Sigmoid colon (tissue), 7 donors: ENCODE results near the gene CHRM4. TPM values are rescaled to one million over a fixed set of nuclear protein-coding genes. Genes with fewer than 3 reads are reported as not detected.

Source experiments
- DNase-seq: peaks from one replicate; pipeline ENCODE4 v3.0.0-alpha.2; 2019
- H3K27ac ChIP-seq, 4 donors: fragments of 200-600 bp; sonication (generic); one replicate each; pipeline ENCODE4 v1.5.1; 2016 to 2019; ENCODE audit warnings: mild to moderate bottlenecking in 1 of 4
- H3K27me3 ChIP-seq, 3 donors: fragments of 200-600 bp; sonication (generic); one replicate each; pipeline ENCODE4 v1.5.1; 2019; ENCODE audit warnings: mild to moderate bottlenecking in 1 of 3
- H3K36me3 ChIP-seq, 4 donors: fragments of 200-600 bp; sonication (generic); one replicate each; pipeline ENCODE4 v1.5.1; 2016 to 2019
- H3K4me1 ChIP-seq, 4 donors: fragments of 200-600 bp; sonication (generic); one replicate each; pipeline ENCODE4 v1.5.1; 2017 to 2019
- H3K4me3 ChIP-seq, 4 donors: fragments of 200-600 bp; sonication (generic); one replicate each; pipeline ENCODE4 v1.5.1; 2017 to 2019; ENCODE audit warnings: mild to moderate bottlenecking in 2 of 4, moderate library complexity in 1 of 4
- H3K9me3 ChIP-seq, 4 donors: fragments of 200-600 bp in 3 of 4; sonication (generic) in 3 of 4; one replicate each; pipeline versions ENCODE4 v1.5.1 to v1.6.1; 2013 to 2019
- CTCF ChIP-seq, 4 experiments: fragments of 450-650 bp in 3 of 4; fragments of 200-600 bp in 1 of 4; IDR thresholded peaks; one replicate each; pipeline ENCODE4 v1.5.1; 2016 to 2019; ENCODE audit warnings: antibody characterized with exemption in 4 of 4, mild to moderate bottlenecking in 3 of 4, moderate library complexity in 2 of 4
- EP300 ChIP-seq, 4 donors: sonication (generic); formaldehyde crosslinking; IDR thresholded peaks; one replicate each; pipeline ENCODE4 v1.6.1; 2017; ENCODE audit warnings: antibody characterized with exemption in 4 of 4
- POLR2A ChIP-seq, 2 donors: fragments of 450-650 bp; IDR thresholded peaks; one replicate each; pipeline ENCODE4 v1.6.1; 2016; ENCODE audit warnings: antibody characterized with exemption in 2 of 2, mild to moderate bottlenecking in 2 of 2, moderate library complexity in 2 of 2
- POLR2AphosphoS5 ChIP-seq, 4 donors: sonication (generic); formaldehyde crosslinking; IDR thresholded peaks; one replicate each; pipeline ENCODE4 v1.6.1; 2017; ENCODE audit warnings: antibody characterized with exemption in 4 of 4
- WGBS, 2 donors: extraction: QIAGEN DNeasy Blood & Tissue Kit; methylation state at CpG; one replicate each; pipeline ENCODE4 v1.1.7; 2013; 5-methylcytosine and 5-hydroxymethylcytosine counted together
- intact Hi-C: fragments of 100-400 bp; cut with DNase I; formaldehyde crosslinking; loops from one replicate; pipeline ENCODE4 v1.15.1; 2023
- polyA plus RNA-seq, 3 donors: library from polyadenylated mRNA; stranded (reverse); fragments of 200-250 nt; gene quantifications; one replicate each; pipeline ENCODE4 v1.2.3, GENCODE V29; 2013
- total RNA-seq, 4 donors: library from RNA; depleted of rRNA; stranded (reverse); fragments of >200 nt; gene quantifications; one replicate each; pipeline ENCODE4 v1.1.0, GENCODE V29; 2016
- donor health status: healthy with polysubstance abuse.
- donor health status: Bipolar disorder and iron deficiency.
- donor health status: healthy.

The CHRM4 gene
- total and polyA plus RNA-seq, 7 donors, result 0.55 to 5.4 (median 2.9) TPM; not detected in 1

DNA sequence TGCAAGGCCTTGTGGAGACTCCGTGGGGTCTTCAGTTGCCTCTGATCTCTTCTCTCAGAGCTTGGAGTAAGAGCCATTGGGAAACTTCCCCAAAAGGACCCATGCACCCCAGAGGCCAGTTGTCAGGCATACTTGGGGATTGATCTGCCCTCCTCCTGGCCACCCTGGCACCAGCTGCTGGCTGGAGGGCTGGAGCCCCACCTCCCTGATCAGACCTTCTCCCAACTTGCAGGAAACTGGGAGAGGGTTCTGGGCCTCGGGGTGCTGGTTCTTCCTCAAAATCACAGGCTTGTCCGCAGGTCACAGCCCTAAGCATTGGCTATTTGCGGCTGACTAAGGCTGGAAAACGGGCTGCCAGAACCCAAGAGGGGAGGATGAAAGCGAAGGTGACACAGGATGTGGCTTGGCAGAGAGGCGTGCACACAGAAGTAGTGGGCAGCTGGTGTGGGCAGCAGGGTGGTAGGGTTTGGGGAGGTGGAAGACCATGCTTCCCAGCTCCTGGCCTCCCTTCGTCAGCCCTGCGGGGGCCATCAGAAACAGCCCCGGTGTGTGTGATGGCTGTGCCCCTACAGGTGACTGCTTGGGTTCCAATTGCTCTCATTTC, 45.6 kb downstream of the CHRM4 start:
- H3K4me1 ChIP-seq, result peaks cover 0 to 28% (median 22%) of the 10 kb centered on the region in 4 donors
- no peaks in the 10 kb centered on the region for H3K36me3 ChIP-seq
- TF ChIP-seq POLR2A (IDR thresholded peaks at IDR 0.05), result no peak
- TF ChIP-seq POLR2AphosphoS5 (IDR thresholded peaks at IDR 0.05), result no peak
- no peak for TF ChIP-seq EP300 (IDR thresholded peaks at IDR 0.05)
- TF ChIP-seq CTCF (IDR thresholded peaks at IDR 0.05), result no peak
- intact Hi-C loops, result no loop called here
- H3K27ac ChIP-seq, result peak overlapping the region; percentile 17 to 63 (median 50)
- H3K9me3 ChIP-seq, result no peaks in the 10 kb centered on the region
- WGBS, 2 donors, result 54 to 86% methylated on average over 10 of the region's 10 CpGs
- DNase-seq, result no peak
- H3K27me3 ChIP-seq, result no peaks in the 10 kb centered on the region
- H3K4me3 ChIP-seq, result peak overlapping the region in 3 of 4 donors; percentile 26 to 86 (median 40)

GRCh38 chr11:46345131-46345597, 46.4 kb downstream of the CHRM4 start:
- TF ChIP-seq POLR2A (IDR thresholded peaks at IDR 0.05) (no peak), POLR2AphosphoS5 (IDR thresholded peaks at IDR 0.05) (peak in 2 of 4 donors; percentile 9 to 10), CTCF (IDR thresholded peaks at IDR 0.05) (no peak), EP300 (IDR thresholded peaks at IDR 0.05) (no peak)
- WGBS, 2 donors, result 42 to 73% methylated on average over 20 of the region's 20 CpGs
- Histone ChIP-seq H3K4me1 (peaks cover 0 to 26% (median 22%) of the 10 kb centered on the region in 4 donors), H3K27me3 (no peaks in the 10 kb centered on the region), H3K27ac (peak overlapping the region; percentile 17 to 63 (median 50)), H3K9me3 (no peaks in the 10 kb centered on the region), H3K36me3 (no peaks in the 10 kb centered on the region), H3K4me3 (peak overlapping the region in 3 of 4 donors; percentile 26 to 86 (median 40))
- no peak for DNase-seq
- intact Hi-C loops, result no loop called here

- Histone ChIP-seq H3K36me3 (no peaks in the 10 kb centered on the region), H3K4me3 (no peak overlapping the region), H3K9me3 (no peaks in the 10 kb centered on the region), H3K27me3 (no peaks in the 10 kb centered on the region), H3K27ac (no peak overlapping the region), H3K4me1 (peaks cover 0 to 29% (median 26%) of the 10 kb centered on the region in 4 donors)
- DNase-seq, result no peak
- TF ChIP-seq CTCF (IDR thresholded peaks at IDR 0.05) (no peak), POLR2AphosphoS5 (IDR thresholded peaks at IDR 0.05) (no peak), POLR2A (IDR thresholded peaks at IDR 0.05) (no peak), EP300 (IDR thresholded peaks at IDR 0.05) (no peak)
- intact Hi-C loops, result no loop called here
- WGBS, 2 donors, result 85 to 87% methylated on average over 3 of the region's 3 CpGs
Observed at GRCh38 chr11:46343520-46343919, 48.1 kb downstream of the CHRM4 start.

DNA sequence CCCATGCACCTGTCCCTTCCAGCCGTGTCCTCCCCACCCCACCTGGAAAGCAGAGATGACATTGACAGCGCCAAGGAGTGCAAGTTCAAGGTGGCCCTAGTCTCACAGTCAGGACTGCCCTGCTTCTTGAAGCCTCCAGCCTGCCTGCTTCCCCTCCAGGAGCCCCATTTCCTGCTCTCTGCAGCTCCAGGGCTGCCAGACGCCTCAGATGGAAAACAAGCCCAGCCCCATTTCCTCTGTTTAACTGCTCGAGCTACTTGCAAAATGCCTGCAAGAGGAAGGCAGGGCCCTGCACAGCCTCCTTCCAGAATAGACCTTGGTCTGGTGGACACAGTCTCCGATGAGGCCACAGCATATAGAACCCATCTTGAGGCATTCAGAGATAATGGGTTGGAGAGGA, 49.3 kb downstream of the CHRM4 start:
- Histone ChIP-seq H3K36me3 (no peaks in the 10 kb centered on the region), H3K9me3 (no peaks in the 10 kb centered on the region), H3K4me1 (peaks cover 0 to 27% (median 23%) of the 10 kb centered on the region in 4 donors), H3K27me3 (no peaks in the 10 kb centered on the region), H3K27ac (peak overlapping the region in 1 of 4 donors; percentile 21), H3K4me3 (no peak overlapping the region)
- 30 to 47% methylated on average over 5 of the region's 5 CpGs for WGBS, 2 donors
- no peak for DNase-seq
- TF ChIP-seq POLR2A (IDR thresholded peaks at IDR 0.05) (no peak), CTCF (IDR thresholded peaks at IDR 0.05) (no peak), POLR2AphosphoS5 (IDR thresholded peaks at IDR 0.05) (no peak), EP300 (IDR thresholded peaks at IDR 0.05) (no peak)
- intact Hi-C loops, result no loop called here
